Measurements from ENCODE around the gene PNPLA2.

Gene PNPLA2

GRCh38 chr11:791658-792534, 26.8 kb upstream of the PNPLA2 start:
- Histone ChIP-seq H3K36me3 (ENCODE audit: insufficient read depth, low read length) (peaks cover 9% of the 10 kb centered on the region; the same call in 1 of the 2 replicates), H3K9me3 (ENCODE audit: low read length) (no peaks in the 10 kb centered on the region), H3K79me2 (ENCODE audit: insufficient read depth, low read length) (no peaks in the 10 kb centered on the region), H3K4me2 (ENCODE audit: low read length) (no peak overlapping the region), H3K4me3 (ENCODE audit: low read depth, low read length, poor library complexity, severe bottlenecking) (no peak overlapping the region), H3K4me1 (ENCODE audit: insufficient read depth, low read length, severe bottlenecking) (peaks cover 46% of the 10 kb centered on the region), H3K27ac (ENCODE audit: low read depth, low read length, poor library complexity, severe bottlenecking) (no peak overlapping the region), H3K9me2 (ENCODE audit: low read depth, low read length) (no peaks in the 10 kb centered on the region), H2AFZ (ENCODE audit: low read length) (no peak overlapping the region), H3K9ac (ENCODE audit: low read length) (no peak overlapping the region), H3F3A (ENCODE audit: insufficient read depth, low read length) (no peaks in the 10 kb centered on the region), H4K20me1 (ENCODE audit: insufficient read depth, low read length) (no peaks in the 10 kb centered on the region), H3K27me3 (ENCODE audit: insufficient read depth, low read length) (no peaks in the 10 kb centered on the region; the same call in 1 of the 2 replicates)
- TF ChIP-seq CTCF (IDR thresholded peaks at IDR 0.05; ENCODE audit: low read length) (no peak), EZH2 (IDR thresholded peaks at IDR 0.05; ENCODE audit: borderline replicate concordance, low read length) (no peak)

- TF ChIP-seq CTCF (IDR thresholded peaks at IDR 0.05; ENCODE audit: low read length) (no peak), EZH2 (IDR thresholded peaks at IDR 0.05; ENCODE audit: borderline replicate concordance, low read length) (no peak)
Measured at GRCh38 chr11:792535-792821, 26.2 kb upstream of the PNPLA2 start.

GRCh38 chr11:792873-793272, 25.8 kb upstream of the PNPLA2 start:
- H2AFZ ChIP-seq (ENCODE audit: low read length), result no peak overlapping the region
- H3K9me2 ChIP-seq (ENCODE audit: low read depth, low read length), result no peaks in the 10 kb centered on the region
- no peaks in the 10 kb centered on the region for H3F3A ChIP-seq (ENCODE audit: insufficient read depth, low read length)
- H3K27me3 ChIP-seq (ENCODE audit: insufficient read depth, low read length), result no peaks in the 10 kb centered on the region; the same call in 1 of the 2 replicates
- H3K4me3 ChIP-seq (ENCODE audit: low read depth, low read length, poor library complexity, severe bottlenecking), result no peak overlapping the region
- no peaks in the 10 kb centered on the region for H3K9me3 ChIP-seq (ENCODE audit: low read length)
- peaks cover 9% of the 10 kb centered on the region; the same call in 1 of the 2 replicates for H3K36me3 ChIP-seq (ENCODE audit: insufficient read depth, low read length)
- no peak overlapping the region for H3K27ac ChIP-seq (ENCODE audit: low read depth, low read length, poor library complexity, severe bottlenecking)
- TF ChIP-seq EZH2 (IDR thresholded peaks at IDR 0.05; ENCODE audit: borderline replicate concordance, low read length), result no peak
- TF ChIP-seq CTCF (IDR thresholded peaks at IDR 0.05; ENCODE audit: low read length), result no peak
- H3K79me2 ChIP-seq (ENCODE audit: insufficient read depth, low read length), result no peaks in the 10 kb centered on the region
- H3K4me2 ChIP-seq (ENCODE audit: low read length), result no peak overlapping the region
- peaks cover 42% of the 10 kb centered on the region for H3K4me1 ChIP-seq (ENCODE audit: insufficient read depth, low read length, severe bottlenecking)
- H3K9ac ChIP-seq (ENCODE audit: low read length), result no peak overlapping the region
- H4K20me1 ChIP-seq (ENCODE audit: insufficient read depth, low read length), result no peaks in the 10 kb centered on the region

More at GRCh38 chr11:792535-792821, 26.2 kb upstream of the PNPLA2 start:
- Histone ChIP-seq H3K27ac (ENCODE audit: low read depth, low read length, poor library complexity, severe bottlenecking) (no peak overlapping the region), H2AFZ (ENCODE audit: low read length) (no peak overlapping the region), H3K4me1 (ENCODE audit: insufficient read depth, low read length, severe bottlenecking) (peaks cover 46% of the 10 kb centered on the region), H4K20me1 (ENCODE audit: insufficient read depth, low read length) (no peaks in the 10 kb centered on the region), H3K36me3 (ENCODE audit: insufficient read depth, low read length) (peaks cover 9% of the 10 kb centered on the region; the same call in 1 of the 2 replicates), H3K4me2 (ENCODE audit: low read length) (no peak overlapping the region), H3K27me3 (ENCODE audit: insufficient read depth, low read length) (no peaks in the 10 kb centered on the region; the same call in 1 of the 2 replicates), H3K79me2 (ENCODE audit: insufficient read depth, low read length) (no peaks in the 10 kb centered on the region), H3K9ac (ENCODE audit: low read length) (no peak overlapping the region), H3F3A (ENCODE audit: insufficient read depth, low read length) (no peaks in the 10 kb centered on the region), H3K9me3 (ENCODE audit: low read length) (no peaks in the 10 kb centered on the region), H3K9me2 (ENCODE audit: low read depth, low read length) (no peaks in the 10 kb centered on the region), H3K4me3 (ENCODE audit: low read depth, low read length, poor library complexity, severe bottlenecking) (no peak overlapping the region)
